Testis (tissue), 3 donors: ENCODE data around the gene DNAH10. TPM values are rescaled to one million over a fixed set of nuclear protein-coding genes. Genes with fewer than 3 reads are reported as not detected.

Experiments used
- DNase-seq: peaks from one replicate; pipeline ENCODE4 v3.0.0-alpha.2; 2019
- H3K27ac ChIP-seq, 2 donors: fragments of 200-600 bp; sonication (generic); one replicate each; pipeline ENCODE4 v1.5.1; 2019
- H3K27me3 ChIP-seq: fragments of 200-600 bp; sonication (generic); one replicate; pipeline ENCODE4 v1.5.1; 2019
- H3K36me3 ChIP-seq: fragments of 200-600 bp; sonication (generic); one replicate; pipeline ENCODE4 v1.5.1; 2017; ENCODE audit warnings: low read depth; ENCODE audit errors: missing control alignments
- H3K4me1 ChIP-seq: fragments of 200-600 bp; sonication (generic); one replicate; pipeline ENCODE4 v1.5.1; 2019
- H3K4me3 ChIP-seq, 2 donors: fragments of 200-600 bp; sonication (generic); one replicate each; pipeline ENCODE4 v1.5.1; 2017 to 2019
- H3K9me3 ChIP-seq: fragments of 200-600 bp; sonication (generic); one replicate; pipeline ENCODE4 v1.5.1; 2017
- POLR2A ChIP-seq: fragments of 450-650 bp; IDR thresholded peaks from one replicate; pipeline ENCODE4 v1.6.1; 2017; ENCODE audit warnings: antibody characterized with exemption, mild to moderate bottlenecking, moderate library complexity
- WGBS, 2 donors: methylation state at CpG; one replicate each; pipeline ENCODE4 v1.1.5; 2018; 5-methylcytosine and 5-hydroxymethylcytosine counted together
- intact Hi-C: fragments of 100-400 bp; cut with DNase I; formaldehyde crosslinking; loops from one replicate; pipeline ENCODE4 v1.15.1; 2023; ENCODE audit warnings: low total_unique reads
- polyA plus RNA-seq: library from polyadenylated mRNA; stranded (reverse); fragments of 350-450 nt; fragmentation: Illumina TruSeq; extraction: RNeasy Lipid Tissue Mini Kit (QIAGEN cat#74804); gene quantifications from one replicate; pipeline ENCODE4 v1.2.3, GENCODE V29; 2014; ENCODE audit warnings: low read depth, low replicate concordance; ENCODE audit not compliant: insufficient read depth
- total RNA-seq, 2 donors: library from RNA; depleted of rRNA; stranded (reverse); fragments of >200 nt; gene quantifications; one replicate each; pipeline ENCODE4 v1.2.3, GENCODE V29; 2016
- TF ChIP-seq, protein P1 (sequence below), 3 experiments: fragments of 450-650 bp in 2 of 3; fragments of 200-600 bp in 1 of 3; sonication (generic) in 1 of 3; IDR thresholded peaks; one replicate each; pipeline ENCODE4 v1.5.1; 2016 to 2019; ENCODE audit warnings: antibody characterized with exemption in 3 of 3, mild to moderate bottlenecking in 2 of 3, moderate library complexity in 1 of 3

DNAH10 gene
- total and polyA plus RNA-seq, 3 donors from 2014 or later, result 15.4 to 29.3 (median 24.3) TPM

DNA sequence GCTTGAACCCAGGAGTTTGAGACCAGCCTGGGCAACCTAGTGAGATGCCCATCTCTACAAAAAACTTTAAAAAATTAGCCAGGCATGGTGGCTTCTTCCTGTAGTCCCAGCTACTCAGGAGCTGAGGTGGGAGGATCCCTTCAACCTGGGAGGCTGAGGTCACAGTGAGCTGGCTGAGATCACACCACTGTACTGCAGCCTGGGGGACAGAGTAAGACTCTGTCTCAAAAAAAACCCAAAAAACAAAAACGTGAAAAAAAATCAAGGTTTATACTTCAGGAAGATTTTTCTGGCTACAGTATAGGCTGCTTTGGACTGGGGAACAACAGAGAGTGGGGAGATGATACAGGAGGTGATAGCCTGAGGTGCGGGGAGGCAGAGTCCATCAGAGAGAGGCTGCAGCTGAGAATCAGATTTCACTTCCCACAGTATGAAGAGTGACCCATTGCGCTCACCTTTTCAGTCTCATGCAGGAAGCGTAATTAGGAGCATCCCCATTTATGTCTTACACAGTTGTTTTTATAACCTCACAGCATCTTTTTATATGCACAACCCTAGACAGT is 28.9 kb downstream of the DNAH10 start:
- DNase-seq, result no peak
- H3K4me1 ChIP-seq, result no peaks in the 10 kb centered on the region
- H3K27ac ChIP-seq, result no peak overlapping the region
- TF ChIP-seq POLR2A, result no peak
- TF ChIP-seq, protein P1, sequence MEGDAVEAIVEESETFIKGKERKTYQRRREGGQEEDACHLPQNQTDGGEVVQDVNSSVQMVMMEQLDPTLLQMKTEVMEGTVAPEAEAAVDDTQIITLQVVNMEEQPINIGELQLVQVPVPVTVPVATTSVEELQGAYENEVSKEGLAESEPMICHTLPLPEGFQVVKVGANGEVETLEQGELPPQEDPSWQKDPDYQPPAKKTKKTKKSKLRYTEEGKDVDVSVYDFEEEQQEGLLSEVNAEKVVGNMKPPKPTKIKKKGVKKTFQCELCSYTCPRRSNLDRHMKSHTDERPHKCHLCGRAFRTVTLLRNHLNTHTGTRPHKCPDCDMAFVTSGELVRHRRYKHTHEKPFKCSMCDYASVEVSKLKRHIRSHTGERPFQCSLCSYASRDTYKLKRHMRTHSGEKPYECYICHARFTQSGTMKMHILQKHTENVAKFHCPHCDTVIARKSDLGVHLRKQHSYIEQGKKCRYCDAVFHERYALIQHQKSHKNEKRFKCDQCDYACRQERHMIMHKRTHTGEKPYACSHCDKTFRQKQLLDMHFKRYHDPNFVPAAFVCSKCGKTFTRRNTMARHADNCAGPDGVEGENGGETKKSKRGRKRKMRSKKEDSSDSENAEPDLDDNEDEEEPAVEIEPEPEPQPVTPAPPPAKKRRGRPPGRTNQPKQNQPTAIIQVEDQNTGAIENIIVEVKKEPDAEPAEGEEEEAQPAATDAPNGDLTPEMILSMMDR (IDR thresholded peaks at IDR 0.05), result no peak
- no peaks in the 10 kb centered on the region for H3K36me3 ChIP-seq
- intact Hi-C loops, result no loop called here
- H3K4me3 ChIP-seq, result no peak overlapping the region
- 72 to 79% methylated on average over 4 of the region's 4 CpGs for WGBS, 2 donors
- H3K27me3 ChIP-seq, result no peaks in the 10 kb centered on the region
- no peaks in the 10 kb centered on the region for H3K9me3 ChIP-seq

DNA sequence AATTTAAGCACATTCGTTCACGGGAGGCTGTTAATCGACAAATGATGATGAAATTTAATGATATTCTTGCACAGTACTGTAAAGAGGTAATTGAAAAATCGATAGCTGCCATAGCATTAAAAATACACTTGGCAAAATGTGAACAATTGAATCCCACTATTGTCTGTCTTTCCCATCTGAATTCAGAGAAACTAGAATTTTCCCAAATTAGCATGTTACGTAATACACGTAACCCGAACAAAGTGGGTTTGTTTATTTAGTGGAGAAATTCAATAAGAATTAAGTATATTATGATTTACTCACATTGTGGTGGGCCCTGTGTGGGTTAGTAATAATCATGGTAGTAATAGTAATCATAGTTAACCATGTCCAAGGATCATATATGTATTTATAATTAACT is 31.9 kb downstream of the DNAH10 start:
- H3K36me3 ChIP-seq, result no peaks in the 10 kb centered on the region
- TF ChIP-seq POLR2A, result no peak
- TF ChIP-seq, protein P1 (IDR thresholded peaks at IDR 0.05), result no peak
- H3K4me3 ChIP-seq, result no peak overlapping the region
- no peaks in the 10 kb centered on the region for H3K4me1 ChIP-seq
- WGBS, 2 donors, result 78 to 95% methylated on average over 7 of the region's 7 CpGs
- no peaks in the 10 kb centered on the region for H3K9me3 ChIP-seq
- H3K27ac ChIP-seq, result no peak overlapping the region
- DNase-seq, result no peak
- no peaks in the 10 kb centered on the region for H3K27me3 ChIP-seq
- intact Hi-C loops, result no loop called here

DNA sequence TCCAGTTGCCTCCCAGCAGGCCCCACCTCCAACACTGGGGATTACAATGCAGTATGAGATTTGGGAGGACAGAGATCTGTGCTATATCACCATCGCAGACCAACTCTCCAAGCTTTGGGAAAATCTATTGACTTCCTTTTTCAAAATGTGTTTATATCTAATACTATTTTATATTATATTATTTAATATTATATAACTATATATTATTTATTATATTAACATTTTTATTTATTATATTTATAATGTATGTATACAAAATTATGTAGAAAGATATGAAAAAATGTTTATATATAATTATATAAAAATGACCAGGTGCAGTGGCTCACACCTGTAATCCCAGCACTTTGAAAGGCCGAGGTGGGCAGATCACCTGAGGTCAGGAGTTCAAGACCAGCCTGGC is 36.4 kb downstream of the DNAH10 start:
- intact Hi-C loops, result no loop called here
- no peaks in the 10 kb centered on the region for H3K36me3 ChIP-seq
- no peak overlapping the region for H3K4me3 ChIP-seq
- H3K27ac ChIP-seq, result no peak overlapping the region
- TF ChIP-seq, protein P1 (IDR thresholded peaks at IDR 0.05), result no peak
- no peak for TF ChIP-seq POLR2A
- no peaks in the 10 kb centered on the region for H3K4me1 ChIP-seq
- H3K9me3 ChIP-seq, result no peaks in the 10 kb centered on the region
- 93 to 94% methylated on average over 2 of the region's 2 CpGs for WGBS, 2 donors
- no peak for DNase-seq
- no peaks in the 10 kb centered on the region for H3K27me3 ChIP-seq

DNA sequence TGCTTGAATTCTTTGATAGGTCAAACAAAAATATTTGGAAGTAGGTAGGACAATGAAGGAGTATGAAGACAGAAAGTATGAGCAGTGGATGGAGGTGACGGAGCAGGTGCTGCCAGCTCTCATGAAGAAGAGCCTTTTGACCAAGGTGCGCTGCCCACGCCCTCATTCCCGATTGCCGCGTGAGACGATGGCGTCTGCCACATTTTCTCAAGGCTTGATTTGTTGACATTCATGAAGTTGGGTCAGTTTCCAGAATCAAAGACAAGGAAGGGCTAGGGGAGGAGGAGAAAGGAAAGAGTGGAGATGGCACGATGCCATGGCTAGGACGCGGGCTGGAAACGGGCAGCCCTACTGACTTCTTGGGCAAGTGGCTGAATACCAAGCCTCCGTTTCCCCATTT is 37.1 kb downstream of the DNAH10 start:
- 93 to 95% methylated on average over 13 of the region's 13 CpGs for WGBS, 2 donors
- H3K9me3 ChIP-seq, result no peaks in the 10 kb centered on the region
- no peaks in the 10 kb centered on the region for H3K4me1 ChIP-seq
- TF ChIP-seq, protein P1 (IDR thresholded peaks at IDR 0.05), result no peak
- TF ChIP-seq POLR2A, result no peak
- DNase-seq, result no peak
- H3K4me3 ChIP-seq, result no peak overlapping the region
- H3K27ac ChIP-seq, result no peak overlapping the region
- no peaks in the 10 kb centered on the region for H3K36me3 ChIP-seq
- no peaks in the 10 kb centered on the region for H3K27me3 ChIP-seq
- intact Hi-C loops, result no loop called here

DNA sequence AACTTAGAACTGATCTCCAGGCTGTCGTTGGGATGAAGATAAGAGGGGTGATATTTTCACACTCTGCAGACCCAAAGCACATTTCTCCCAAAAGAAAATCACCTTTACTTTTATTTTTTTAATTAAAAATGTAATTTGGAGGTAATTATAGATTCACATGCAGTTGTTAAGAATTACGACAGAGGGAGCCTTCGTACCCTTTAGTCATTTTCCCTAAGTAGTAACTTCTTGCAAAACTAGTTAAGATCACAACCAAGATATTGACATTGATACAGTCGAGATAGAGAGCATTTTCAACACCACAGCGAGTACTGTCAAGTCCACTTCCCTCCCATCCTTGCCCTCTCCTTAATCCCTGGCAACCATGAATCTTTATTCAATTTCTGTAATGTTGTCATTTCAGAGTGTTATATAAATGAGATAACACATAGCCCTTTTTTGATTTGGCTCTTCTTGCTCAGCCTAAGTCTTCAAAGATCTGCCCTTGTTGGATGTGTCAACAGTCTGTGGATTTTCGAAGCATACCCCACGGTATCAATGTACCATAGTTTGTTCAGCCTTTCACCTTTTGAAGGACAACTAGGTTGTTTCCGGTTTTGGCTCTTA is 39.6 kb downstream of the DNAH10 start:
- intact Hi-C loops, result no loop called here
- H3K27me3 ChIP-seq, result no peaks in the 10 kb centered on the region
- no peaks in the 10 kb centered on the region for H3K9me3 ChIP-seq
- DNase-seq, result no peak
- H3K36me3 ChIP-seq, result no peaks in the 10 kb centered on the region
- H3K4me1 ChIP-seq, result no peaks in the 10 kb centered on the region
- WGBS, 2 donors, result 67 to 74% methylated on average over 8 of the region's 8 CpGs
- H3K4me3 ChIP-seq, result no peak overlapping the region
- no peak overlapping the region for H3K27ac ChIP-seq
- no peak for TF ChIP-seq POLR2A
- TF ChIP-seq, protein P1 (IDR thresholded peaks at IDR 0.05), result no peak
